NCI-H1694 (cell line): ENCODE measurements around the gene MED17.

Source experiments
- DNase-seq: peaks from one replicate; lab custom pipeline; 2025; lab: John Stamatoyannopoulos, UW

The MED17 gene

GRCh38 chr11:93849751-93850593 is 65.9 kb downstream of the MED17 start:
- no peak for DNase-seq

- no peak for DNase-seq
These were observed 66.5 kb downstream of the MED17 start, which contains the start of gene VSTM5 for GRCh38 chr11:93850594-93851018. Gene VSTM5 (minus strand): TSS chr11:93850618. CDS start chr11:93850502, 116 bp downstream.

DNA sequence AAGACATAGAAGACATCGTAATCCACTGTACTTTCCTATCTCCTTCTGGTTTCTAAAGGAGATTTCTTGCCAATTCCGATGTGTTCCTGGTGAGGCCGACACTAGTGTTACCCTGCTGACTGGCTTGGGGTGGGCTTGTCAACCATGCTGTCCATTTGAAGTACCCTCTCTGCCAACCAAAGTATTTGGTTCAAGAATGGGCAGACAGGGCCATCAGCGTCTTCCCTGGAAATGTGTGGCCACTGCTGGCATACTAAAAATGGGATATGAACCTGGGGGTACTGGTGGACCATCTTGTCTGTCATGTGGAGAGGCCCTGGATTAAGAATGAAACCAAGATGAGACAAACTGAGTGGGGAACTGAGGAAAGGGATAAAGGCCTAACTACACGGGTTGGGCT is 68.2 kb downstream of the MED17 start:
- no peak for DNase-seq

DNA sequence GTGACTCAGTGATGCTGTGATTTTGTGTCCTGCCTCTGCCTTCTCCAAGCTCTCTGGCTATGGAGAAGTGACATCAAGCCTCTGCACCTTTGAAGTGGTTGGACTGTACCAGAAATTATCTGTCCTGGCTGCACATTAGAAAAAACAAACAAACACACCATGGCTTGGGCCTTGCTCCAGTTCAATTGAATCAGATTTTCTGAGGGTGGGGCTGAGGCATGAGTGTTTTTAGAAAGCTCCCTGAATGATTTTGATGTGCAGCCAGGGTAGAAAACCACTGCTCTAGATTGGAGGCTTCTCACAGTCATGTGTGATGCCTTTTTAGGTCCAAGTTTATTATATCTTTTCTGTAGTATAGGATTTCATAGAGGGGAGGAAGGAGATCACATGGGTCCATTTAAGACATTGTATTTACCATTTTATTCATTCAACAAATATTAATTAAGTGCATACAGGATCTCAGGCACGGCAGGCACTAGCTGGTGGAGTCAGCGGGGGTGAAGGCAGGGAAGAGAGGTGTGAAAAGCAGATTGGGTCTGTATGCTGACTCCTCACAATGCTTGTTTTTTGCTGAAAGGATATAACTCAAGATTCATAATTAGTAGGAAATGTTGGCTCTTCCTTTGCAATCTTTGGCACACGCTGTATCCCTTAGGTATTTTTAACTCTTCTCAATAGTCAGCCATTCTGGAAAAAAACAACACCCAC is 73.5 kb downstream of the MED17 start:
- DNase-seq: no peak

DNA sequence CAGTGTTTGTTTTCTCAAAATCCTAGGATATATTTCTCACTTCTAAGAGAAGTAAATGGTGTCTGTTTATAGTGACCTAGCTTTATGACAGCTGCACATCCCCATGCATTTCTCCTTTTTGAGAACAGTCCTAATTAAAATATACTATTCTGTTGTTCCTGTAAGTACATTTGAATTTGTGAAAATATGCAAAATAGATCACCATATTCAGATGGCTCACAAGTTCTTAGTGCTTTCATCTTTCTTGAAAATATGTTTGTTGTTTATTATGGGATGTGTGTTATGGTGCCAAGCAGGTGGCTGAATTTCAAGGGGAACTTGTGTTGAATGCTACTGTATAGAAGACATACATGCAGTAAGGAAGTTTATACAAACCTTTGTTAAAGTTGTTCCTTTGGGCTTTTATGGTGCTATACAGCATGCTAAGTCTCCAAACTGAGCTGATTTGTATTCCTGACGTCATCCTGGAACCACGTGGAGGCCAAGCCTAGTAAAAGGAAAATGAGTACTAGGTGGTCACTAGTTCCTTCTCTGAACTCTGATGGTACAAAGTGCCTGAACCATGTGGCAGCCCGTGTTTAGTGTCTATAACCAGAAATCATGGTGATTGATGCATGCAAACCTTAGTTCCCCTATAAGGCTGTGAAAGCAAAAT is 74.2 kb downstream of the MED17 start:
- DNase-seq: no peak

DNA sequence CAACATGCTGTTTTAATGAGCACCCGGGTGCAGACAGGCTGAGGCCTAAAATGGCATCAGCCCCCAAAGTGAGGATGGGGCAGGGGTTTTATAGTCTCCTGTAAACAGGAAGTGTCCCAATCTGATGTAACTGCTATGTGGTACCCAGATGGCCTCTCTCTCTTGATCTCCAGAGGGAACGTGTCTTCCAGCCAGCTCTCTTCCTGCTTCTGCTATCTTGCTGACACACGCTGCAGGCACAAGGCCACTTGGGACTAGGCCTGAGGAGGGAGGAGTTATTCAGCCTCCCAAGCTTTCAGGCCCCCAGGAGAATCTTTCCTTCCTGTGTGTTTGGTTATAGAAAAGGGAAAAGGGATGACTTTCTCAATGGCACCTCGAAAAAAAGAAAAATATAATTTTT is 77.7 kb downstream of the MED17 start:
- DNase-seq: no peak
